Right atrium auricular region (tissue), 2 donors: ENCODE results near the gene RPL38. TPM values are rescaled to one million over a fixed set of nuclear protein-coding genes. Genes with fewer than 3 reads are reported as not detected.

Source experiments
- DNase-seq: peaks from one replicate; pipeline ENCODE4 v3.0.0-alpha.2; 2019; ENCODE audit warnings: low spot score
- H3K27ac ChIP-seq, 2 donors: fragments of 200-600 bp; sonication (generic); 1 replicate in 1 of 2; 2 replicates in 1 of 2; pipeline ENCODE4 v1.5.1; 2016 to 2019
- H3K27me3 ChIP-seq, 2 donors: fragments of 200-600 bp; sonication (generic); one replicate each; pipeline versions ENCODE4 v1.5.1 to v1.6.0; 2017 to 2019
- H3K36me3 ChIP-seq: fragments of 200-600 bp; sonication (generic); one replicate; pipeline ENCODE4 v1.5.1; 2016
- H3K4me1 ChIP-seq, 2 donors: fragments of 200-600 bp; sonication (generic); one replicate each; pipeline versions ENCODE4 v1.5.1 to v1.6.0; 2017 to 2019
- H3K4me3 ChIP-seq, 2 donors: fragments of 200-600 bp; sonication (generic); 1 replicate in 1 of 2; 2 replicates in 1 of 2; pipeline ENCODE4 v1.5.1; 2017 to 2019; ENCODE audit warnings: mild to moderate bottlenecking in 1 of 2, moderate library complexity in 1 of 2
- H3K9me3 ChIP-seq, 2 donors: fragments of 200-600 bp; sonication (generic); one replicate each; pipeline ENCODE4 v1.5.1; 2019
- CTCF ChIP-seq, 2 donors: fragments of 200-600 bp; sonication (generic); IDR thresholded peaks; one replicate each; pipeline ENCODE4 v1.5.1; 2019; ENCODE audit warnings: antibody characterized with exemption in 2 of 2
- total RNA-seq, 2 donors: library from RNA; depleted of rRNA; stranded (reverse); fragments of >200 nt; gene quantifications; one replicate each; pipeline ENCODE4 v1.1.0, GENCODE V29; 2016

The RPL38 gene
- total RNA-seq, 2 donors from 2014 or later = 212 to 310 TPM

- DNase-seq = no peak
- no peaks in the 10 kb centered on the region for H3K27me3 ChIP-seq
- H3K4me1 ChIP-seq = no peaks in the 10 kb centered on the region
- H3K27ac ChIP-seq = no peak overlapping the region
- H3K9me3 ChIP-seq = no peaks in the 10 kb centered on the region
- H3K36me3 ChIP-seq = no peaks in the 10 kb centered on the region
- no peak overlapping the region for H3K4me3 ChIP-seq
- TF ChIP-seq CTCF (IDR thresholded peaks at IDR 0.05) = no peak
Measured at GRCh38 chr17:74179576-74179975, 23.9 kb upstream of the RPL38 start.

DNA sequence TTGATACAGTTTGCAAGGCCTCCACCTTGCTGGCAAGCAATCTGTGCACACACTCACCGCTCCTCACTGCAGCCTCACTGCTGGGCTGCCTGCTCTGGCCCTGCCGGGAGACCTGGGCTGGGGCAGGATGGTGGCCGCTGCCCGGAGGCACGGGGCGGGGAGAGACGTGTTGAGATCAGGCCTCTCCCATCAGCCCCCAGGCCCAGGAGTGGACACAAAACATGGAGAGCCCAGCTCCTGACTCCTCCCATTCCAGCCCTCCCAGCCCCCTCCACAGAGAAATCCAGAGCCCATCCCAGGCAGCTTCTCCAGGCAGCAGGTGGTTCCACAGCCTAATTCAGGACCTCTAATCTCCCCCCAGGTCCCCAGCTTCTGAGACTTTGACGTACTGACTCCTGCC is 23.1 kb upstream of the RPL38 start:
- H3K9me3 ChIP-seq = no peaks in the 10 kb centered on the region
- no peak for DNase-seq
- no peaks in the 10 kb centered on the region for H3K27me3 ChIP-seq
- H3K4me3 ChIP-seq = no peak overlapping the region
- H3K27ac ChIP-seq = no peak overlapping the region
- TF ChIP-seq CTCF (IDR thresholded peaks at IDR 0.05) = no peak
- H3K36me3 ChIP-seq = no peaks in the 10 kb centered on the region
- H3K4me1 ChIP-seq = no peaks in the 10 kb centered on the region

- no peaks in the 10 kb centered on the region for H3K4me1 ChIP-seq
- no peak overlapping the region for H3K27ac ChIP-seq
- no peak overlapping the region for H3K4me3 ChIP-seq
- no peaks in the 10 kb centered on the region for H3K36me3 ChIP-seq
- DNase-seq = no peak
- TF ChIP-seq CTCF (IDR thresholded peaks at IDR 0.05) = no peak
- H3K9me3 ChIP-seq = no peaks in the 10 kb centered on the region
- no peaks in the 10 kb centered on the region for H3K27me3 ChIP-seq
Measured at GRCh38 chr17:74181341-74181740, 22.1 kb upstream of the RPL38 start.

GRCh38 chr17:74182041-74182723 is 21.3 kb upstream of the RPL38 start:
- Histone ChIP-seq H3K4me3 (no peak overlapping the region), H3K4me1 (no peaks in the 10 kb centered on the region), H3K36me3 (no peaks in the 10 kb centered on the region), H3K27ac (no peak overlapping the region), H3K9me3 (no peaks in the 10 kb centered on the region), H3K27me3 (no peaks in the 10 kb centered on the region)
- no peak for DNase-seq
- TF ChIP-seq CTCF (IDR thresholded peaks at IDR 0.05) = no peak

DNA sequence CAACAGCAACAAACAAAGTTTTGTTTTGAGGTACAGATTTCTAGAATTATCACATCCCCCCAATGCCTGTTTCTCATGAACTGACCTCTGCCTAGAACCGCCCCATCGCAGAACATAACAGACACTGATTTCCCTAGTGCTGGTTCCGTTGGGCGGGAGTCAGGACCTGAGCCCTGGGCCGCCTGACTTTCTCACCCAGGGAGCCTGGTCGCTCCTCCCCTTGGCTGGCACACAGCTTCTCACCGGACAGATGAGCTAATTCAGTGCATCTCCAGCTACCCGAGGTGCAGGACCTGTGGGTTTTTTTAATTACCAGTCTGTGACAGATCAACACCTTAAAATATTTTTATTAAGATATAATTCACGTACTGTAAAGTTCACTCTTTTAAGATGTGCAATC is 20.1 kb upstream of the RPL38 start:
- Histone ChIP-seq H3K9me3 (no peaks in the 10 kb centered on the region), H3K27ac (no peak overlapping the region), H3K27me3 (no peaks in the 10 kb centered on the region), H3K36me3 (no peaks in the 10 kb centered on the region), H3K4me3 (no peak overlapping the region), H3K4me1 (no peaks in the 10 kb centered on the region)
- no peak for DNase-seq
- no peak for TF ChIP-seq CTCF (IDR thresholded peaks at IDR 0.05)

- DNase-seq = no peak
- no peak for TF ChIP-seq CTCF (IDR thresholded peaks at IDR 0.05)
Measured at GRCh38 chr17:74185571-74186185, 17.8 kb upstream of the RPL38 start.

More at GRCh38 chr17:74185571-74186185, 17.8 kb upstream of the RPL38 start:
- Histone ChIP-seq H3K4me3 (no peak overlapping the region), H3K4me1 (no peaks in the 10 kb centered on the region), H3K27me3 (no peaks in the 10 kb centered on the region), H3K27ac (no peak overlapping the region), H3K36me3 (no peaks in the 10 kb centered on the region), H3K9me3 (no peaks in the 10 kb centered on the region)
